Stimulated activated CD4-positive, alpha-beta T cell treated with anti-CD3 and anti-CD28 coated beads, Interleukin-15, amount 100 ng/mL, for 48 hours (primary cell): ENCODE data around the gene SPRR5.

ENCODE experiments used
- DNase-seq, 2 donors: peaks; one replicate each; pipeline ENCODE4 v3.0.0-alpha.2; 2020; ENCODE audit warnings: low read depth in 2 of 2

SPRR5 gene, protein sequence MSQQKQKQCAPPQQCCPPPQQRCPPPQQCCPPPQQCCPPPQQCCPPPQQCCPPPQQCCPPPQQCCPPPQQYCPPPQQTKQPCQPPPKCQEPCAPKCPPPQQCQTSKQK

DNA sequence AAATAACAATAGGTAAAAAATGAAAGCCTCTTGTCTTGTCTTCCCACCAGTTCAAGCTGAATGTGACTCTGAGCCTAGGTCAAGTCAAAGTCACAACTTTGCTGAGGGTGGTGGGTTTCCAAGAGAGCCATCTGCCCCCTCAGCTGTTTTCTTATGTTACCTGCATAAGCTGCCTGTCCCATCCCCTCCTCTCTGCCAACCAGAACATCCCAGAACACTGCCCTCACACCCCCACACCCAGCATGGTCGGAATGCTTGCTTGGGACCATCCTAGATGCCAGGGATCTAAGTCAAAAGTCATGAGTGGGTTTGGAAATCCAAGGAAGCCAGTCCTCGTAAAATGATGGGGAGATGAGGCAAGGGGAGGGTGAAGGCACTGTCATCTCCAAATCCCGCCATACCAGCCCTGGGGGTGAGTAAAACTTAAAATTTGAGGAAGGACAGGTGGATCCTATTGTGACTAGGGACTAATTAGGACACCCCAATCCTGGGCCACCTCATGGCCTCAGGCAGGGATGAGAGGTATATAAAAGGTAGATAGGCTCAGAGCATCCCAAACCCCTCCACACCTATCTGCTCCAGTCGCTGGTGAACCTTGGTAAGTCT is at the start of gene SPRR5:
Gene SPRR5 (plus strand): TSS at position 556 of the 606 bp plus-strand sequence. CDS start 1,349 bp downstream, outside the sequence.
- no peak for DNase-seq

DNA sequence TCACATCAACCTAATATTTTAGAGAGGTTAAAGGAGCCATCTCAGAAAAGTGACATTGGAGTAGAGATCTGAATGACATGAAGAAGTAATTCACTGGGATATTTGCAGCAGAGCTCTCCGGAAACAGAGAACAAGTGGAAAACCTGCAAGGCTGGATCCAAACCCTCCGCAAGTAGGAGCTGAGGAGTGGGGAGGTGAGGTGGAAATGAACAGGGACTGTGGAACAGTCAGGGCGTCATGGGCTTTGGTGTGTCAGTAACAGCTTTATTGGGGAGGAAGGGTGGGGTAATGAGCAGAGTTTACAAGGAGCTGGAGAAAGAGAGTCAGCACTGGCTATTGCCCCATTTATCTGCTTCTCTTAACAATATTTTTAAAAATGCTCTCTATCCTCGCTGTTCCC is 48.0 kb upstream of the SPRR5 start:
- DNase-seq = no peak

DNA sequence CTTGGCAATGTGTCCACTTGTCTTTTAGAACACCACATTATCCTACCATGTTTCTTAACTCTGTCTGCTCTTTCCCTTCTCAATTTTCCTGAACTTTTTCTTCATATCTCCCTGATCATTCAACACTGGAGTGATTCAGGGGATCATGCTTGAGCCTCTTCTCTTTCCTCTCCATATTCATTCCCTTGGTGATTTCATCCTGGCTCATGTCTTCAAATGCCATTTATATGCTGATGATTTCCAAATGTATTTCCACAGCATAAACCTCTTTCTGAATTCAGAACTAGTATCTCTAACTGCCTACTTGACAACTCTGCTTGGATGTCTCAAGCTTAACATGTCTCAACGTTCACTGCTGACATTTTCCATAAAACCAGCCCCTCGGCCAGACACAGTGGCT is 47.1 kb upstream of the SPRR5 start:
- DNase-seq = no peak

DNA sequence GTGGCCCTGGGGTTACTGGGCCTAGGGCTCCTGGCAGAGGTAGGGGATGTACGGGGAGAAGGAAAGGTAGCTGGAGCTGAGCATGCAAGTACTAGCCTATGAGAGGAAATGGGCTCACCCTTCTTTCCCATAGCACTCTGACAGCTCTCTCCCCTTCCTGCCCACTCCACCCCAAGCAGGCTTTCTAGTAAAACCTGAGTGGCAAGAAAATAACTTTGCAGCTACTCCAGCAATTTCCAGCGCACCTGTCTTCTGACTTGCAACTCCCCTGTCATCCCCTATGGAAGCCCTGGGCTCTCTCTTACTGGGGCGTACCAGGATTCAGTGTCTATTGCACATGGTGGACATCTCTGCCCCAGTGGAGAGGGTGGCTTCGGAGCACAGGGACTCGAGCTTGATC is 45.4 kb upstream of the SPRR5 start:
- no peak for DNase-seq

DNA sequence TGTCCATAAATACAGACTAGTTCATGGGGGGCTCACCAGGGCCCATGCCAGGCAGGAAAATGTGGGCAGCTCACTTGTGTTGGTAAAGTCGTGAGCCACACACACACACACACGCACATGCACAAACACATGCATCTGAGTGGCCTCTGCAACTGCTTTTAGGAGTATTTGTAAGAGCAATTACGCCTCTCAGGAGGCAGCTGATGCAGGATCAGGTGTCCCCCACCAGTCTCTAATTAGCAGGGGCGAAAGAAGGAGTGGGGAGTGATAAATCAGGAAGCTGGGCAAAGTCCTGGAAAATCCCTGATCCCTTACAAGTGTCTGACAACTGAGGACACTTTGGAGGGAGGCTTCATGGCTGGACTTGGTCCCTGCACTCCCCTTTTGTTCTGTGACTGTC is 44.4 kb upstream of the SPRR5 start:
- no peak for DNase-seq

DNA sequence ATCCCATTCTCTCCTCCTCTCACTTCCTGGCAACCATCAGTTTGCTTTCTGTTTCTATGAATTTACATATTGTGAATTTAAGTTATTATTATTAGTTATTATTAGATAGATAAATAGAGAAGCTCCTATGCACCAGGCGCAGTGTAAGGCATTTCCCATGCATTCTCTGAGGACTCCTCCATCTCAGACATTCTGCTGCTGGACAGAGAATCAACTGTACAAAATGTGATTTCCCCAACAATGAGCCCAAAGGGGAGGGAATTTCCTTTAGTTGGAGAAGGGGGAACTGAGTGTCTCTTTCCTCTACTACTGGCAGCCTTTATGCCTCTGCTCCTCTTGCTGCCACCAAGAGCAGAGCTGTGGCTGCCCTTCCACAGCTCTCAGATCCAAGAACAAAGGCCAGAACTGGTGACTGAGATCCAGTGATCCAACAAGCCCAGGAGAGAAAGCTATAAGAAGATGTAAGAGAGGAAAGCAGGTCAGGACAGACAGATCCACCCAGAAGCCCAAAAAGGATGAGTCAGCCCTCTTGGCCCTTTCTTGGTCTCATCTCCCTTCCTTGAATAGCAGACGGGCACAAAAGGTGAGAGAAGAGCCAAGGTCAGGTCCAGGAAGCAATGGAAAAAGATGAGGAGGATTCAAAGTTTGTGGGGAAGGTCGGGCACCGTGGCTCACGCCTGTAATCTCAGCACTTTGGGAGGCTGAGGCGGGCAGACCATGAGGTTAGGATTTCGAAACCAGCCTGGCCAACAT is 42.1 kb upstream of the SPRR5 start:
- no peak for DNase-seq

DNA sequence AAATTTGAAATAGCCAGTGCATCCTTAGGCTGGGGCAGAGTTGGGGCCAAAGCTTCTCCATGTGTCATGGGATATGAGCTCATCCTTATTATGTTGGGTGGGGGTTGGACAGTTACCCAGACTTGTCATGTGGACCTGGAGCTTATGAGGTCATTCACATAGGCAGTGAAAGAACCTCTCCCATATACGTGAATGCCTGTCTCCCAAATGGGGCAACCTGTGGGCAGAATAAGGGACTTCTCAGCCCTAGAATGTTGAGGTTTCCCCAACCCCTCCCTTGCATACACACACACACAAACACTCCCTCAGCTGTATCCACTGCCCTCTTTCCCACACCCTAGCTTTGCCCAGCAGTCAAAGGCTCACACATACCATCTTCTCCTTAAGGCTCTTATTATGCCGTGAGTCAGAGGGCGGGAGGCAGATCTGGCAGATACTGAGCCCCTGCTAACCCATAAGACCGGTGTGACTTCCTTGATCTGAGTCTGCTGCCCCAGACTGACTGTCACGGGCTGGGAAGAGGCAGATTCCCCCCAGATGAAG is 40.9 kb upstream of the SPRR5 start:
- no peak for DNase-seq

DNA sequence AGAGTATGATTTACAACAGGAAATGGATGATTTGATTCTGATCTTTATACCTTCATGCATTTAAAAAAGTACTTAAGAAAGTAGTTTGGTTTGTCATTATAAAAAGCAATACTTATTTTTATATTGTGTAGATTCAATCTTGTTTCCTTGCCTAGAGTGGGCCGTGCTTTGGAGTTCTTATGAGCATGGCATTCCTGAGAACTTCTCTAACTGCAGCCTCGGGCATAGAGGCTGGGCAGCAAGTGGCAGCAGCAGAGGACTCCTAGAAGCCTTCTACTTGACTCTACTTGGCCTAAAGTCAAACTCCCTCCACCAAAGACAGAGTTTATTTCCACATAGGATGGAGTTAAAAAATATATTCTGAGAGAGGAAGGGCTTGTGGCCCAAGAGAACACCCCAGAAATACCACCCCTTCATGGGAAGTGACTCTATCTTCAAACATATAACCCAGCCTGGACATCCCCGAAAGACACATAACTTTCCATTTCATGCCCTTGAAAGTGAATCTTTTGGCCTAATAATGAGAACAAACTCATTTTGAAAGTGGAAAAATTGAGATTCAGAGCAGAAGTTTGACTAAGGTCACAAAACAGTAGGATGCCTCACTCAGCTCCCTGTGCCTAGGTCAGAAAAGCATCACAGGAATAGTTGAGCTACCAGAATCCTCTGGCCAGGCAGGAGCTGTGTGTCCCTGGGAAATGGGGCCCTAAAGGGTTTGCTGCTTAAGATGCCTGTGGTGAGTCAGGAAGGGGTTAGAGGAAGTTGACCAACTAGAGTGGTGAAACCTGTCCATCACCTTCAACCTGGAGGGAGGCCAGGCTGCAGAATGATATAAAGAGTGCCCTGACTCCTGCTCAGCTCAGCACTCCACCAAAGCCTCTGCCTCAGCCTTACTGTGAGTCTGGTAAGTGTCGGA is 39.1 kb upstream of the SPRR5 start, which contains the start of gene IVL:
Gene IVL (plus strand): TSS at position 861 of the 916 bp plus-strand sequence. CDS start 1,252 bp downstream, outside the sequence.
- DNase-seq = no peak

DNA sequence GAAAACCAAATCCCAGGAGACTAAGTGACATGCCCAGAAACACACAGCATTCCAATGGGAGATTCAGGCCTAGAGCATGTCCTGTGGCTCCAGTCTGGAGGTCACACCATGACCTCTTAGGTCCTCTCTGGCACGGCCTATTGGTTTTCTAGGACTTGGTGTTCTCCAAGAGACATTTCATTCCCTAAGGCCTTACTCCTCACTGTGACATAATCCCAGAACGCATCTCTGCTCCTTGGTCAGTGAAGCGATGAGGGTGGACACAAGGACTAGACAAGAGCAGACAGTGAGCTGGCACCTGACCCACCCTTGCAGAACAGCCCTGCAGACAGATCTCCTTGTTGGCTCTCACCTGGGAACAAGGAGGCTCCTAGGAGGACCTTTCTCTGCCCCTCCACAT is 37.8 kb upstream of the SPRR5 start:
- DNase-seq = no peak

DNA sequence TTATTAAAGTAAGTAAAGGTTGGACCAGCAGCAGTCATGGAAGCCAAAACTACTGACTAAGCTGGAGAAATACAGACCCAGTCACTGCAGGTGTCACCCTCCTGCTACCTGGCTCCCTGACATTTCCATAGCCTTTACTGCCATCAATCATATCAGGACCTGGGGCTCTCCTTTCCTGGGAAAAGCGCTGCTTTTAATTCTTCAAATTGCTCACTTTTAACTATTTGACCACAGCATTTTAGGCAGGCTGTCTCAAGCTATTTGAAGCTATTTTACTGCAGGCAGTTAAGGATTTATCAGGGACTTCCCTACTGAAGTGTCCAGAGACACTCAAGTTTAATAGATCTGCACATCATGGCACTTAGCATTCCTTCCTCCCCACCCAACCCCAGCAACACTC is 34.5 kb upstream of the SPRR5 start:
- DNase-seq = no peak

DNA sequence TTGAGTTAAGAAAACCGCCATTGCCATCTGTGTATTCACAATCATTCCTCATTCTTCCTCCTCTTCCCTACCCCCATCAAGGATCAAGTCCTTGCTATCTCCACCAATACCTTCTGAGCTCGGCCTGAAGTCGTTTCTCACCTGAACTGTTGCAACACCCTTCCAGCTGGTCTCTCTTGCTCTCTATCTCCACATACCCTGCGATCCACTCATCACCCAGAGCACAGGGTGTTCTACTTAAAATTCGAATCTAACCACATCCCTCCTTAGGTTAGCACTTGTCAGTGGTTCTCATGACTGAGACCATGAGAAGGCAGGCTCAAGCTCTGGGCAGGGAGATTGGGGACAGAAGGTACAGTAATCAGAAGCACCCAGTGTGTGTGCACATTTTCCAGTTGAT is 34.1 kb upstream of the SPRR5 start:
- DNase-seq = no peak

DNA sequence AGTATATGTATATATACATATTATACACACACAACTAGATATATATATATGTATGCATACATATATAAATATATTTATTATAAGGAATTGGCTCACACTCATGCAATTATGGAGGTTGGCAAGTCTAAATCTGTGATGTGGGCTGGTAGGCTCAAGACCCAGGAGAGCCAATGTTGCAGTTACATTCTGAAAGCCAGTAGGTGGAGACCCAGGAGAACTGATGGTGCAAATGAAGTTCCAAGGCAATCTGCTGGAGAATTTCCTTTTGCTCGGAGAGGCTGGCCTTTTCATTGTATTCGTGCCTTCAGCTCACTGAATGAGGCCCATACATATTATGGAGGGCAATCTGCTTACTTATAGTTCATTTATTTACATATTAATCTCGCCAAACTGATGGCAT is 29.2 kb upstream of the SPRR5 start:
- DNase-seq = no peak

DNA sequence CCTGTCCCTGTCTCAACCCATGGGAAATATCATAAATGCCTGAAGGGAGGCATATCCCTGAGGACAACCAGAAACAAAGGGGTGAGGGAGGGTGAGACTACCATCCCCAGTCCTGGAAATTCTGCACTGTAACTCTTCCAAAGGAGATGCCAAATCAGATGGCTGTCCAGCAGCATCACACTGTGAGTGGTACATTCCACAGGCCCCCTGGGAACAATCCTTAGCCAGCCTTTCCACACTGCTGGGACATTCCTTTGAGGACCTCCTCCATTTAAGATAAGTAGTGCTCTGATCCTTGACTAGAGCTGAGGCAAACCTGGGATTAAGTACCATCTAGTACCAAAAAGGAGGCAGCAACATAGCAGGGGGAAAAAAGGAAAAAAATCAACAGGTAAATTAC is 27.9 kb upstream of the SPRR5 start:
- no peak for DNase-seq

DNA sequence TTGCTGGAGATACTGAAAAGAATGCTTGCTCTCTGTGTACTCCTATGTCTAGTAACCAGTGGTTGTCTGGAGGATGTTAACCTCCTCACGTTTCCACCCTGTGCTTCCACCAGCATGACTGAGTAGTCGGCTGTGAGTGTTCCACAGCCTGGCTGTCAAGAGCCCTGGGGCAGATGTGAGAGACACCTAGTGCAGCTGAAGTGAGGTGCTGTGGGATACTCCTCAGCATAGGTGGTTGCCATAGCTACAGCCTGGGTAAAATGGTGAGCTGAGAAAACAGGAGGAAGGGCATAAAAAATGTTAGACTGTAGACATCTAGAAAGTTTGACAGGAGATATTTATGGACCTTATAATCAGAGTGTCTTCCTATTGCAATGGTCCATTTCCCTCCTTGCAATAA is 22.8 kb upstream of the SPRR5 start:
- DNase-seq = no peak

DNA sequence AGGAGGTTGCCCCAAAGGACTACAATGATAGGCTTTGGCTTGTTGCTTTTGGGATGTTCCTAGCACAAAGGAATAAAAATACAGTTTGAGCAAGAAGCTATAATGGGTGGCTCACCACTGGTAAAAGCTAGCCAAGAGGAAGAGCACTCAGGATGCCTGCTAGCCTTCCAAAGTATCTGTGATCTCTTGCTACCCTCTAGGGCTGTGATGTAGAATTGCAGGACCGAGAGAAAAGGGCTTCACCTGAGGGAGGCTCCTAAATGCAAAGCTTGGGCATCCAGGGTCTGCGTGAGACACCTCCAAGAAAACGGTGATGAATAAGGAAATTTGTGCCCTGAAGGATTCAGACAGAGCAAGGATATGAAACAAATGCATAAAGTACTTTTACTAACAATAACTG is 20.9 kb upstream of the SPRR5 start:
- no peak for DNase-seq

DNA sequence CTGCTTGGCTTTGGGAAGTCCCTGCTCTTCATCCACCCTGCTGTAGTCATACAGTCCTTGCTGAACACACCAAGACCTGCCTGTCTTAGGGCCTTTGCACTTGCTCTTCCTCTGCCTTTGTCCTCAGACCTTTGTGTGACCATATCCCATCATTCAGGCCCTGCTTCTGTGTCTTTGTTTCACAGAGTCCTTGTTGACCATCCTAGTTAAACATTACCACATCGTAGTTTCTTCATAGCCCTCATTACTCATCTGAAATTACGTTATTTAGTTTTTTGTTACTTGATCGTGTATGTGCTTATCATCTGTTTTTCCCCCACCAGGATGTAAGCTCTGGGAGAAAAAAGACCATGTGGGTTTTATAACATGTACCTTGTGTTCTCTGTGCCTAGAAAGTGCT is 18.3 kb upstream of the SPRR5 start:
- no peak for DNase-seq

DNA sequence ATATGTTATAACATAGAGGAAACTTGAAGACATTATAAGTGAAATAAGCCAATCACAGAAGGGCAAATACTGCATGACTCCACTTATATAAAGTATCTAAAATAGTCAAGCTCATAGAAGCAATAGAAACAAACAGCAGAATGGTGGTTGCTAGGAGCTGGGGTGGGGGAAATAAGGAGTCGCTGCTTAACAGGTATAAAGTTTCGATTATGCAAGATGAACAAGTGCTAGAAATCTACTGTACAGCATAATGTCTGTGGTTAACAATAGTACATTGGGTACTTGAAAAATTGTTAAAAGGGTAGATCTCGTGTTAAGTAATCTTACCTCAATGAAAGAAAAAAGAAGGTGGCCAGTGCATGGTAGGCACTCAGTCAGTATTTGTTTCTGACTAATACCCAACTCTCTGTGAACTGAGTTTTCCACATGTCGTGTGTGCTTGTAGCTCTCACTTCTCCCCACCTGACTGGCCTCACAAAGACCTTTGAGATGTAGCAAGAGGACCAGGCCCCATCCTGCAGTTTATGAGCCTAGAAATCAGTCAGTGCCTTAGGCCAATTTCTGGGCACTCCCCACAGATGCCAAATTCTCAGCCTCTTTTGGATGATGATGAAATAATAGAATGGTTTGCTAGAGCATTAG is 14.7 kb upstream of the SPRR5 start:
- no peak for DNase-seq

DNA sequence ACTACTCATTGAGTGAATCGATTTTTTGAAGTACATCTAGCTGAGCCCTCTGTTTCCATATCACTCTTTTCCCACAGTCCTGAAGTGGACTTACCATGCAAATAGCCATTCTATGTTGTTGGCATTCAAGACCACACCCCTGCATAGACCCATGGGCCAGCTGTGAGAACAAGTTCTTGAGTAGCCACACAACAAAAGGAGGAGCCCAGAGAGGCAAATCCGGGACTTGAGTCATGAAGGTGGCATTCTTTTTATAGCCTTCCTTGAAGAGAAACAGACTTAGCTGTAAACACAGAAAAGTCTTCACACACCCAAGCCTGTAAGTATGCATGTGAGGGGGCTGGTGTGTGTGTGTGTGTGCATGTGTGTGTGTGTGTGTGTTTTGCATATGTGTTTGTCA is 13.8 kb upstream of the SPRR5 start:
- DNase-seq = no peak

DNA sequence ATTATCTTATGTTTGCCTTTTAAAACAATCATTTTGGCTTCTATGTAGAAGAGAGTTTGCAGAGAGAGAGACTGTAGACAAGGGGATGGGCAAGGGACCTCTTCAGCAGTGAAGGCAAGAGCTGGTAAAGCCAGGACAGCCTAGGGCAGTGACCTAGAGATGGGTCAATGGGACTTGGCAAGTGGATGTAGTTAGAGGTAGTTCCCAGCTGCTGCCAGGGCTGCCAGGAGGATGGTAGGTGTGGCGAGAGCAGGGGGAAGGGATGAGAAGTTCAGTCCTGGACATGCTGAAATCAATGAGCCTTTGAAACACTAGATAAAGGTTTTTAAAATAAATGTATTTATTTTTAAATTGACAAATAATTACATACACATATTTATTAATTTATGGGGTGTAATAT is 6.4 kb upstream of the SPRR5 start:
- no peak for DNase-seq

DNA sequence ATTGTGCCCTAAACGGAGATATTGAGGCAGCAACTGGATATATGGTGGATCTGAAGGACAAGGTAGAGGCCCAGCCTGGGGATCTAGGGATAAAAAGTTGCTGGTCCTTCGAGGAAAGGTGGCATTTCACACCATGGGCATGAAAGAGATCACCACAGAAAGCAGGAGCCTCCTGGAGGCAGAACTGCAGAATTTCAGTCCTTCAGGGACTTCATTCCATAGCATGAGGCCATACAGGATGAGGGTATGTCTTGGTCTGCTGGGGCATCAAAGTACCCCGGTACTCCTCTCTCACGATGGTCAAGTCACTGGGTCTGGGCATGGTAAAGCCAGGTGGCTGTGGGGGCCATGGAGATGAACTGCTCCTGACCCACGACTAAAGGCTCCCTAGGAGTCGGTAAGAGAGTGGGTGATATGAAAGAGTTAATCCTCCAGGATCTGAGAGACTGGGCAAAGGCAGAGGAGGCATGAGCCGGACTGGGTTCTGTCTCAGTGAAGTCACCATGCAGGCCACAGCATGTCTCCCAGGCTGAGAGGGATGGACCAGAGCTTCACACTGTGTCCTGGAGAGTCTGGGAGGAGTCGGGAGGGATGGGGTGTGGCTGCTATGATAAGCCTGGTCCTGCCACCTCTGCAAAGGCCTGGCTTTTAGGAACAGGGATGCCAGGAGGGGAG is 5.8 kb upstream of the SPRR5 start:
- DNase-seq = no peak

DNA sequence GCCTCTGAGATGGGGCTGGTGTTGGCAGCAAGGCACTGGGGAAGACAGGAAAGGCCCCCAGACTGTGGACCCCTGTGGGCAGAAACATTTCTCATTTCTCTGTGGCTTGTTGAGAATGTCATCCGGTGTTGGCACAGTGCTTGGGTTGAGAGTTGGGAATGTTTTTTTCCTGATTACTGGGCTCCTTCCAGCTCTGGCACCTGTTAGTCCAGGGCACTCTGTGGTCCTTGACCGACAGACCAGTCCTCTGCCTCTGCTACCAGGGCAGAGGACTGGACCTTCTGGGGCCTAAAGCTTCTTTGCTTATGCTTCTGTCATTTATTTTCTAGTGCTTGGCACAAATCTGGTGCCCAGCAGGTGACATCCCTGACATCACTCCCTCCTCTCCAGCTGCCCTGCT is 4.8 kb upstream of the SPRR5 start:
- DNase-seq = no peak
